GM12878 (cell line): ENCODE measurements around the gene ZNF418. TPM values are rescaled to one million over a fixed set of nuclear protein-coding genes. Genes with fewer than 3 reads are reported as not detected.

Experiments used
- BRCA1 ChIP-seq: IDR thresholded peaks from 2 replicates; pipeline ENCODE4 v1.6.1; 2011; ENCODE audit warnings: low read depth, low read length, improper control_type of control experiment
- EED ChIP-seq: sonication (generic); IDR thresholded peaks from 2 replicates; pipeline ENCODE4 v1.6.1; 2016; ENCODE audit warnings: antibody characterized with exemption, low read depth
- ETV6 ChIP-seq, 2 experiments: fragments of 450-650 bp in 1 of 2; IDR thresholded peaks in 1 of 2; conservative IDR thresholded peaks in 1 of 2; 2 replicates each; pipeline ENCODE4 v1.6.1; 2014; ENCODE audit warnings: antibody characterized with exemption in 1 of 2, borderline replicate concordance in 1 of 2, low read depth in 1 of 2, mild to moderate bottlenecking in 1 of 2, moderate library complexity in 1 of 2
- HDAC6 ChIP-seq: fragments of 200-600 bp; sonication (generic); IDR thresholded peaks from one replicate; pipeline ENCODE4 v1.8.0; 2017; ENCODE audit warnings: antibody characterized with exemption; ENCODE audit not compliant: unreplicated experiment
- JUNB ChIP-seq: IDR thresholded peaks from 2 replicates; pipeline ENCODE4 v1.6.1; 2016; ENCODE audit warnings: antibody characterized with exemption, mild to moderate bottlenecking
- KDM1A ChIP-seq: fragments of 200-600 bp; sonication (generic); IDR thresholded peaks from 2 replicates; pipeline ENCODE4 v1.6.1; 2016; ENCODE audit warnings: borderline replicate concordance
- LARP7 ChIP-seq: fragments of 450-650 bp; IDR thresholded peaks from 2 replicates; pipeline ENCODE4 v1.6.1; 2017; ENCODE audit warnings: mild to moderate bottlenecking
- MYB ChIP-seq: fragments of 150-350 bp; IDR thresholded peaks from 2 replicates; pipeline ENCODE4 v1.6.1; 2014; ENCODE audit warnings: mild to moderate bottlenecking, low read depth, low read length, borderline replicate concordance
- NBN ChIP-seq: fragments of 450-650 bp; IDR thresholded peaks from 2 replicates; pipeline ENCODE4 v1.6.1; 2016
- NRF1 ChIP-seq: conservative IDR thresholded peaks from 2 replicates; pipeline ENCODE4 v1.6.1; 2011; ENCODE audit warnings: mild to moderate bottlenecking, low read depth, low read length, improper control_type of control experiment
- PAX5 ChIP-seq: IDR thresholded peaks from 2 replicates; pipeline ENCODE4 v1.6.1; 2011; ENCODE audit warnings: low read depth, low read length, borderline replicate concordance
- POU2F2 ChIP-seq: IDR thresholded peaks from 3 replicates; pipeline ENCODE4 v1.6.1; 2011; ENCODE audit warnings: low read depth, mild to moderate bottlenecking, low read length, borderline replicate concordance
- RB1 ChIP-seq: fragments of 450-650 bp; formaldehyde crosslinking; IDR thresholded peaks from 2 replicates; pipeline ENCODE4 v1.6.1; 2017; ENCODE audit warnings: mild to moderate bottlenecking, borderline replicate concordance
- RCOR1 ChIP-seq: conservative IDR thresholded peaks from 2 replicates; pipeline ENCODE4 v1.6.1; 2012; ENCODE audit warnings: low read depth, low read length, improper control_type of control experiment
- SMC3 ChIP-seq: IDR thresholded peaks from 2 replicates; pipeline ENCODE4 v1.6.1; 2011; ENCODE audit warnings: low read length, improper control_type of control experiment, borderline replicate concordance
- TAF1 ChIP-seq: IDR thresholded peaks from 2 replicates; pipeline ENCODE4 v1.6.1; 2011; ENCODE audit warnings: mild to moderate bottlenecking, low read depth, low read length, borderline replicate concordance
- ZZZ3 ChIP-seq: IDR thresholded peaks from 2 replicates; pipeline ENCODE4 v1.6.1; 2011; ENCODE audit warnings: low read depth; ENCODE audit not compliant: control insufficient read depth, insufficient read length
- polyA plus RNA-seq, 11 experiments: library from polyadenylated mRNA; depleted of rRNA in 4 of 11; unstranded in 6 of 11; stranded (reverse) in 5 of 11; fragments of >200 nt; fragmentation: Nextera tagmentation in 4 of 11; fragmentation: Illumina TruSeq in 1 of 11; extraction: Ambion mirVana in 4 of 11; extraction: Trizol in 1 of 11; gene quantifications; 1 replicate in 1 of 11; 2 replicates in 10 of 11; pipeline versions ENCODE4 v1.2.1 to v1.2.3, GENCODE V29; 2011 to 2016; ENCODE audit warnings: inconsistent platforms in 2 of 11, missing spikeins in 2 of 11, low read depth in 1 of 11
- total RNA-seq, 4 experiments: library from RNA; depleted of rRNA in 3 of 4; stranded (reverse); fragments of >200 nt in 3 of 4; fragmentation: Illumina TruSeq in 1 of 4; extraction: Trizol in 1 of 4; gene quantifications; 2 replicates each; pipeline versions ENCODE4 v1.2.1 to v1.2.3, GENCODE V29; 2013 to 2021
- TF ChIP-seq, protein P1 (sequence below): IDR thresholded peaks from 2 replicates; pipeline ENCODE4 v1.6.1; 2011; ENCODE audit warnings: mild to moderate bottlenecking, low read depth, low read length, moderate library complexity; ENCODE audit not compliant: insufficient replicate concordance
- TF ChIP-seq, protein P2 (sequence below): IDR thresholded peaks from 2 replicates; pipeline ENCODE4 v1.6.1; 2012; ENCODE audit warnings: low read depth, low read length, improper control_type of control experiment
- TF ChIP-seq, protein P3 (sequence below): IDR thresholded peaks from 2 replicates; pipeline ENCODE4 v1.6.1; 2011; ENCODE audit warnings: low read depth, low read length, improper control_type of control experiment, borderline replicate concordance
- TF ChIP-seq, protein P4 (sequence below): fragments of 450-650 bp; IDR thresholded peaks from 2 replicates; pipeline ENCODE4 v1.6.1; 2016; ENCODE audit warnings: mild to moderate bottlenecking
- TF ChIP-seq, protein P5 (sequence below): IDR thresholded peaks from 2 replicates; pipeline ENCODE4 v1.6.1; 2011; ENCODE audit warnings: borderline replicate concordance, low read depth, mild to moderate bottlenecking, moderate library complexity, mixed read lengths, low read length; ENCODE audit not compliant: insufficient read depth; ENCODE audit errors: extremely low read length

Gene ZNF418
- total and polyA plus RNA-seq, 10 of the 15 experiments (the other 5 are each of a cell fraction or from before 2014, with no cell fraction given) = 0.20 to 1.3 (median 0.59) TPM; not detected in 1

DNA sequence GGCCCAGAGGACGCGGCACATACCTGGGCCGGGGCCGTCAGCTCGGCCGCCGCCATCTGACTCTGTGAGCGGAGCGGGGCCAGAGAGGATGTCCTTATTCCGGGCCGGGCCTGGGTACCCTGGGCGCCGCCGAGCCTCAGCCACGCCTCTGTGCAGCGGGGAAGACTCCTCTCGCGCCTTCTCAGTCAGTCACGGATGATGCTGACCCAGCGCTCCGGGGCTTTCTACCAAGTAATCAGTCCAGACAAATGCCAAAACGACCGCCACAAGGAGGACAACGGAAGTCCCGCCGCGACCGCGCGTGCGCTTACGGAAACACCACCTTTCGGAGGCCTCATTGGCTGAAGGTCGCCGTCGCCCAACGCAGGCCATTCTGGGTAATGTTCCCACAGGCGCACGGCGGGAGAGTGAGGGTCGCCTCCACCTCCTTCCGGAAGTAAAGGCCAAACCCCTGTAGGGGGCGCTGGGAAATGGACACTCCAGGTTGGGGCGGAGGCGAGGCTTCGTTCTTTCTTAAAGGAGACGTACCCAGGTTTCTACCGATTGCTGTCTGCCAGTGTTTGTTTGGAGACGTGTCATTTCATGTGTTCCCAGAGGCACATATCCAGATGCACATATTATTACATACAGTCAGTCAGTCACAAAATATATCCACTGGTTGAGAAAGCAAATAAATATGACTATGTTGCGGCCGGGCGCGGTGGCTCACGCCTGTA lies 12.4 kb upstream of the ZNF418 start, which contains the start of gene ZNF256 (continued):
- TF ChIP-seq MYB (no peak), NRF1 (no peak), EED (no peak), KDM1A (no peak), BRCA1 (no peak), RCOR1 (0 out of 2 replicates have a peak, but pooled peaks have one; percentile 29), TAF1 (no peak), NBN (peak; percentile 30; the same call in 1 of the 2 replicates), ZZZ3 (no peak), SMC3 (no peak), RB1 (peak; percentile 85; the same call in 1 of the 2 replicates), HDAC6 (no peak), LARP7 (no peak), JUNB (no peak), PAX5 (no peak), POU2F2 (no peak), ETV6 (conservative IDR thresholded peaks at IDR 0.05 in 1 of 2, IDR thresholded peaks at IDR 0.05 in 1 of 2; ENCODE audit: borderline replicate concordance in 1 of 2, low read depth in 1 of 2) (no peak)
- TF ChIP-seq, protein P1, sequence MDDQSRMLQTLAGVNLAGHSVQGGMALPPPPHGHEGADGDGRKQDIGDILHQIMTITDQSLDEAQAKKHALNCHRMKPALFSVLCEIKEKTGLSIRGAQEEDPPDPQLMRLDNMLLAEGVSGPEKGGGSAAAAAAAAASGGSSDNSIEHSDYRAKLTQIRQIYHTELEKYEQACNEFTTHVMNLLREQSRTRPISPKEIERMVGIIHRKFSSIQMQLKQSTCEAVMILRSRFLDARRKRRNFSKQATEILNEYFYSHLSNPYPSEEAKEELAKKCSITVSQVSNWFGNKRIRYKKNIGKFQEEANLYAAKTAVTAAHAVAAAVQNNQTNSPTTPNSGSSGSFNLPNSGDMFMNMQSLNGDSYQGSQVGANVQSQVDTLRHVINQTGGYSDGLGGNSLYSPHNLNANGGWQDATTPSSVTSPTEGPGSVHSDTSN = peak; percentile 31
- TF ChIP-seq, protein P2, sequence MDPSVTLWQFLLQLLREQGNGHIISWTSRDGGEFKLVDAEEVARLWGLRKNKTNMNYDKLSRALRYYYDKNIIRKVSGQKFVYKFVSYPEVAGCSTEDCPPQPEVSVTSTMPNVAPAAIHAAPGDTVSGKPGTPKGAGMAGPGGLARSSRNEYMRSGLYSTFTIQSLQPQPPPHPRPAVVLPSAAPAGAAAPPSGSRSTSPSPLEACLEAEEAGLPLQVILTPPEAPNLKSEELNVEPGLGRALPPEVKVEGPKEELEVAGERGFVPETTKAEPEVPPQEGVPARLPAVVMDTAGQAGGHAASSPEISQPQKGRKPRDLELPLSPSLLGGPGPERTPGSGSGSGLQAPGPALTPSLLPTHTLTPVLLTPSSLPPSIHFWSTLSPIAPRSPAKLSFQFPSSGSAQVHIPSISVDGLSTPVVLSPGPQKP = peak; percentile 87
- TF ChIP-seq, protein P3, sequence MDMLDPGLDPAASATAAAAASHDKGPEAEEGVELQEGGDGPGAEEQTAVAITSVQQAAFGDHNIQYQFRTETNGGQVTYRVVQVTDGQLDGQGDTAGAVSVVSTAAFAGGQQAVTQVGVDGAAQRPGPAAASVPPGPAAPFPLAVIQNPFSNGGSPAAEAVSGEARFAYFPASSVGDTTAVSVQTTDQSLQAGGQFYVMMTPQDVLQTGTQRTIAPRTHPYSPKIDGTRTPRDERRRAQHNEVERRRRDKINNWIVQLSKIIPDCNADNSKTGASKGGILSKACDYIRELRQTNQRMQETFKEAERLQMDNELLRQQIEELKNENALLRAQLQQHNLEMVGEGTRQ = no peak
- TF ChIP-seq, protein P4, sequence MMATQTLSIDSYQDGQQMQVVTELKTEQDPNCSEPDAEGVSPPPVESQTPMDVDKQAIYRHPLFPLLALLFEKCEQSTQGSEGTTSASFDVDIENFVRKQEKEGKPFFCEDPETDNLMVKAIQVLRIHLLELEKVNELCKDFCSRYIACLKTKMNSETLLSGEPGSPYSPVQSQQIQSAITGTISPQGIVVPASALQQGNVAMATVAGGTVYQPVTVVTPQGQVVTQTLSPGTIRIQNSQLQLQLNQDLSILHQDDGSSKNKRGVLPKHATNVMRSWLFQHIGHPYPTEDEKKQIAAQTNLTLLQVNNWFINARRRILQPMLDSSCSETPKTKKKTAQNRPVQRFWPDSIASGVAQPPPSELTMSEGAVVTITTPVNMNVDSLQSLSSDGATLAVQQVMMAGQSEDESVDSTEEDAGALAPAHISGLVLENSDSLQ = peak; percentile 83
- TF ChIP-seq, protein P5, sequence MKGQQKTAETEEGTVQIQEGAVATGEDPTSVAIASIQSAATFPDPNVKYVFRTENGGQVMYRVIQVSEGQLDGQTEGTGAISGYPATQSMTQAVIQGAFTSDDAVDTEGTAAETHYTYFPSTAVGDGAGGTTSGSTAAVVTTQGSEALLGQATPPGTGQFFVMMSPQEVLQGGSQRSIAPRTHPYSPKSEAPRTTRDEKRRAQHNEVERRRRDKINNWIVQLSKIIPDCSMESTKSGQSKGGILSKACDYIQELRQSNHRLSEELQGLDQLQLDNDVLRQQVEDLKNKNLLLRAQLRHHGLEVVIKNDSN = no peak
